NCI-H524 treated with DMSO at 0.1 percent for 48 hours (cell line): ENCODE measurements around the gene CMTM8.

Source experiments
- DNase-seq: peaks from one replicate; lab custom pipeline; 2025; lab: John Stamatoyannopoulos, UW

Gene CMTM8

DNA sequence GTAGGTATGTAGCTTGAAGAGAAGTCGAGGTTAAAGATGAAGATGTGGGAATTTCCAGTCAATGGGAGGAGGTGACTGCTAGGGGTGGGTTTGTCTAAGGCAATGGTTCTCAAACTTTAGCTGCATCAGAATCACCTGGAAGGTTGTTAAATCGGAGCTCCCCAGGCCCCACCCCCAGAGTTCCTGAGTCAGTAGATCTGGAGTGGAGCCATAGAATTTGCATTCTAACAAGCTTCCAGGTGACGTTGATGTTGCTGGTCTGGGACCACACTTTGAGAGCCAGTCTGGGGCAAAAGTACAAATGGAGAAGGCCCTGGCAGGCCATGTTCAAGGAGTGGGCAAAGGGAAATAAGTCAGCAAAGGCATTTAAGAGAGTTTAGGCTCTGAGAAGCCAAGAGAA, 69.1 kb downstream of the CMTM8 start:
- no peak for DNase-seq

DNA sequence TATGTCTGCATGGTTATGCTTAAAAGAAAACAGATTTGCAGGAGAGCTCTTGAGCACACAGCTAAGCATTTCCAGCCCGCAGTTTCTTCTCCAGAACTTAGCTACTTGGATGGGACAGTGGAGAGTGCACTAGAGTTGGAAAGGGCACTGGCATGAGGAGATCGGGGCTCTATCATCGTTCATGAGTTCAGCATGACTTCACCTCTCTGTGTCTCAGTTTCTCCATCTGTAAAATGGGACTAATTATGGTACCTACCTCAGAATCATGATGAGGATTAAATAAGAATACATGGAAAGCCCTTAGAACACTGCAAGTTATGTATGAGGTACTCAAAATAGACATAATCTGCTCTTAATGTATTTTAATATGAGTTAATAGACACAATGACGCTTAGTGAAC, 69.9 kb downstream of the CMTM8 start:
- DNase-seq, result no peak

DNA sequence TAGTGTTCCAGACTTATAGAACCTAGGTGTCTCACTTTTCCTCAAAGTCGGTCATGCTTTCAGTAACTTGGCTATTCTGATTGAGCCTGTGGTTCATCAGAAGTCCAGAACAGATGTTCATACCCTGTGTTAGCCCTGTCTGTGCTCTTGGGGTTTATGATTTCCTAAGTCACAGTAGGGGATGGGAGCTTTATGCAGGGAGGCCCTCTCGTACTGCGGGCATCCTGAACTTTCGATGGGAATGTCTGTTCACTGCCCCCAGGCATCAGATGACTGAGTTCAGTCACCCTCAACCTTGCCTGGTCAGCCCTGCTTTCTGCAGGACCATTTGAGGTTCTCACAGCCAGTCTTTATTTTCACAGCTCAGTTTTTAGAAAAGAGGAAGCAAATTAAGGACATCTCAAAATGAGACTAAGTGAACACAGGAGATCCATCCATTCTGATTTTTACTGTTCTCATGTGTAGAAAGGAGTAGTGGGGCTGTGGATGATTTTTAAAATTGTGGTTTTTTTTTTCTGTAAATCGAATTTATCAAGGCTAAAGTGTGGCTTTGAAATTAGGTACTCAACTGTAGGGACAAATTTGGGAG, 71.3 kb downstream of the CMTM8 start:
- no peak for DNase-seq

DNA sequence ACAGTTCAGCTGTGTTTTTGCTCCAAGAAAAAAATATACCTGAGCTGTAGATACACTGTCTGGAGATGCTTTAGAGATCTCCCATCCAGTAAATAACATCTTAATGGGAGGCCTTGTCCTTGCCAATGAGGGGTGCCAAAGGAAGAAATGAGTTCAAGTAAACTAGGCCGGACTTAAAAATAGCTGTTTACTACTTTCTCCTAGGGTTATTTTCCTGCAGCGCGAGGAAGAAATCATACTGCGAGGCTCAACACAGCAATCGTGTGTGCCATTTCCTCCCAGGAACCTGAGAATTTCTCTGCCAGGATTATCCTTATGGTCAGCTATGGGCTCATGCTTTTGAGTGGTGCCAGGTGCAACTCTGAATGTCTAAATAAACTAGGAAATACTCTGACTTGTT, 71.9 kb downstream of the CMTM8 start:
- DNase-seq, result peak; percentile 15

DNA sequence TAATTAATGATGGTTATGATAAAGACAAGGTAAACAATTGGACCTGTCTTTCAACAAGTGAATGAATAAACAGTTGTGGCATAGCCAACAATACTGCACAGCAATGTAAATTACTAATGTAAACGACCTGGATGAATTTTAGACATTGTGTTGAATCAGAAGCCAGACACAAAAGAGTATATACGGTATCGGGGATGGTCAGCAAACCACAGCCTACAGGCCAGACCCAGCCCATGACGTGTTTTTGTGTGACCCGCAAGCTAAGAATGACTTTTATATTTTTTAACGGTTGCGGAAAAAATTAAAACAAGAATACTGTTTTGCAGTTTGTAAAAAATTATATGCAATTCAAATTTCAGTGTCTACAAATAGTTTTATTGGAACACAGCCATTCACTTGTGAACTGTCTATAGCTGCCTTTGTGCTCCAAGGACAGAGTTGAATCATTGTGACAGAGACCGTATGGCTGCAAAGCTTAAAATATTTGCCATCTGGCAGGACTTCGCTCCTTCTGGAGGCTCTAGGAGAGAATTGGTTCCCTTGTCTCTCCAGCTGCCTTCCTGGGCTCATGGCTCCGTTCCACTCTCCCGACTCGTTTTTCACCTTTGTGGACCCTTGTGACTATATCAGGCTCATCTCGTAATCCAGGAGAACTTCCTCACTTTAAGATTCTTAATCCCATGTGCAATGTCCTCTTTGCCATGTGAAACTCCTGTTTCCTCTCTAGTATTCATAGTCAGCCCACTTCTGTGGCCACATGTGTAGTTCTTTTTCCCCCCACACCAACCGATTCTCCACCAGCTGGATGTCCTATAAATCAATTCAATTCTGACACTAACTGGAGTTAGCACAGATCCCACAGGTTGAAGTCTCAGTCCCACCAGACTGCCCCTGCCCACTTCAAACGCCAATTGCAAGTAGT, 72.7 kb downstream of the CMTM8 start:
- peak; percentile 90 for DNase-seq

DNA sequence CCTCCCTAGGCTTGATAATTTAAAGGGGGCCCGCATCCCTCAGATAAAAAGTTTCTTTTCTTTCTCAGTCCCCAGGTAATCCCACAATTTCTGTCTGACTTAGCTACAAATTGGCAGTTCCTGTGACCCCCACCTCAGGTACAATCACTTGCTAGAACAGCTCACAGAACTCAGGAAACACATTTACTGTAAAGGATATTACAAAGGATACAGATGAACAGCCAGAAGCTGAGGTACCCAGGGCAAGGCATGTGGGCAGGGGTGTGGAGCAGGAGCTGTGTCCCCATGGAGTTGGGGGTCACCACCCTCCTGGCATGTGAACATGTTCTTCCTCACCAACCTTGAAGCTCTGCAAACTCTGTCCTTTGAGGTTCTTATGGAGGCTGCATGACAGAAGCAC, 73.8 kb downstream of the CMTM8 start:
- DNase-seq, result no peak

DNA sequence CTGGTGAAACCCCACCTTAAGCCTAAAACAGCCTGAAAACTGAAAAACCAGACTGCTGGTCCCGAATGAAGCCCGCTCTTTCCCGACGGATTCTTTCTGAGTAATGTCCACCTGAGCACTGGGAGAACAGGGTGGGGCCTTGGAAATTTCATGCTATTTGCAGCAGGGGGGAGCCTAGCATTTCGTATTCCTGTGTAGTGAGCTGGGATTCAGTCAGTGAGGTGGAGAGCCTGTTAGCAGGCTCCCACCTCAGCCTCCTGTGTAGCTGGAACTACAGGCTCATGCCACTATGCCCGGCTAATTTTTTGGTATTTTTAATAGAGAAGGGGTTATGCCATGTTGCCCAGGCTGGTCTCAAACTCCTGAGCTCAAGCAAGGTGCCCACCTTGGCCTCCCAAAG, 74.7 kb downstream of the CMTM8 start:
- DNase-seq, result no peak

DNA sequence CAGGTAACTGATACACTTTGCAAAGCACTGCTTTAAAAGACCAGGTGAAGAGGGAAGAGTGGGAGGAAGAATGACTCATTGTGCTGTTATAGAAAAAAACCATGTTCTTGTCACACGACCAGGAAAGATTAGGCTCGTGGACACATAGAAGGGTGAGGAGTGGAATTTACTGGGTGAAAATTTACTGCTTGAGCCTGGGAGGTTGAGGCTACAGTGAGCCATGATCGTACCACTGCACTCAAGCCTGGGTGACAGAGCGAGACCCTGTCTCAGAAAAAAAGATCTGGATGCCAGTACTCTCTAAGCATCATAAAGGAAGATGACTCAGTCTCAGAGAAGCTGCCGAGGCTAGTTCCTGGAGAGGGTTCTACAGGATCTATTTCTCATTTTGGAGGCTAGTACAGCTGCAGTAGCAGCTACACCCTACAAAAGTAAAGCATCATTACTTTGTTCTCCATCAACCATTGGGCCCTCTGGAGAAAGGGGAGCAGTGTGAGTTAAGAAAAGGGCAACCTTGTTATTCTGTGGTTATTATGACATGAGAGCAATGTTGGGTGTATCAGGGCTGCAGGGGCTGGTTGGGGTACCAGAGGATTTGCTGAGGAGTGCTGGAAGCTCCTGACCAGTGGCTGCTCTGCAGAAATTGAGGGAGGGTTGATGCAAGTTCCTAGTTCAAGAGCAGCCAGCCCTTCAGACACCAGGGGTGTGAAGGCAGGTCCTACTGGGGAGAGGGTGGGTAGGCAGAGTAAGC, 75.4 kb downstream of the CMTM8 start:
- no peak for DNase-seq

DNA sequence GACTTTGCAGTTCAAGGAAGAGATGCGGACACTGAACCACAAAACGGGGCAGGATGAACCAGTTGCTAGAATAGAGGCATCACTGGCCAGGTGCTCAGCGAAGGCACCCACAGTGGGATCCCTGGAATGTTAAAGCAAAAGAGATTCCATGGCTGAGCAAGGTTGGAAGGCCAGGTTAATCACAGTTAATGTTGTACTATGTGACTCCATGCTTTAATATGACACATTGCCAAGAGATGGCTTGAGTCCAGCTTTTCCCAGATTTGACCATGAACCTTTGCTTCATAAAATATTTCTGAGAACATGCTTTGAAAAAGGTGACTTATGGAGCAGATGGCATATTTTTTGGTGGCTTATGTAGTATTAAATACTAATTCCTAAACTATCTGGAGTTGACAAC, 77.0 kb downstream of the CMTM8 start:
- no peak for DNase-seq

DNA sequence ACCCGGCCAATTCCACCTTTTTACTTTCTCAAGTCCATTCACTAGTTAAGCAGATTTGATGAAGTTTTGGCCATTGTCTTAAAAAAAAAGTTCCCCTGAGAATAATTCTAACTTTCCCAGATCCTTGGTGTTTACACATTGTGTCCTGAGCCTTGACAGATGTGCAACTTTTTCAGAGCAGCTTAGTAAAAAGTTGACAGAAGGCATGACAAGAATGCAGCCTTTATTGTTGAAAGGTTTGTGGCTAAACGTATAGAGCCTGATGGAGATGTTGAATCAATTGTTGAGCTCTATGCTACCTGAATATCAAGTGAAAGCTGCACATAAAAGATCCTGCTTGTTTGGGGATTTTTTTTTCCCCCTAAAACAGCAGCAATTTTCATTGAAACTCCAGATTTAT, 77.8 kb downstream of the CMTM8 start:
- no peak for DNase-seq

DNA sequence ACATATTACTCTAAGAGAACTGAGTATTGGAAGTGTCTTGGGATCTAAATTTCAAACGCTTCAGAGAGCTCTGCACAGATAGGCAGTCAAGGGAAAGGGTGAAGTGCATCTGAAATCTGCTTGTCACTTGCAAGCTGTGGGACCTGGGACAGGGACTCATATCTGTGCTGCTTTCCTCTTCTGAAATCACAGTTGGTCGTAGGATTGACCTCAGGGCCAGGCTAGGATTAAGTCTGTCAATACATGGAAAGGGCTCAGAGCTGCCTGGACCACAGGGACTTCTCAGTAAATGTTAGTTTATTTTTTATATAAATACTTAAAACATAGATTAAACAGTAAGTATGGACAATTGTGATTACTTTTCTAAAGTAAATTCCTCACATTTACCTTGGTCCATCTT, 78.5 kb downstream of the CMTM8 start:
- DNase-seq, result no peak

DNA sequence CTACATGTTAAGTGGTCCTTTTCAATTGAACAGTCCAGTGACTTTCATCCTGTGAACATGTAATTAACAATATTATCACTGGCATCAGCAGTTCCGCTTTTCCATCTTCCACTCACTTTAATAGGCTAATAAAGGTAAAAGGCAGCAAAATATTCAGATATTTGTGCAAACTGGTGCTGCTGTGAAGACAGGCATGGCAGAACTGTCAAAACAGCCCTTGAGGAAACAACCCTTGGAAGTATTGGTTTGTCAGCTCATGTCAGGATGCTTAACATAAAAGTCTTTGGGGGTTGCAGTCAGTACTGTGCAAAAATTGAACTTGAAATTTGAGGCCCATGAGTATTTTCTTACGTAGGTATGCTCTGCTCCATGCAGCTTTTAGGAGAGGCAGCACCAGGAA, 81.1 kb downstream of the CMTM8 start:
- DNase-seq, result no peak

DNA sequence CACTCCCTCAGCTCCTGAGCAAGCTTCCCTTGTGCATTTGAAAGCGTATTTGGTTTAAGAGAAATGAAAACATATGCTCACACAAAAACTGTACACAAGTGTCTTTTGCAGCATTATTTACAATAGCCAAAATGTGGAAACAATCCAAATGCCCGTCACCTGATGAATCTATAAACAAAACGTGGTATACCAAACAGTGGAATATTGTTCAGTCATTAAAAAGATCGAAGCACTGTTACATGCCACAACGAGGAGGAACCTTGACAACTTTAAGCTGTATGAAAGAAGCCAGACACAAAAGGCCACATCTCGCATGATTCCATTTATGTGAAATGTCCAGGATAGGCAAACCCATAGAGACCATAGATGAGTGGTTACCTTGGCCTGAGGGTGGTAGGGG, 81.6 kb downstream of the CMTM8 start:
- no peak for DNase-seq

DNA sequence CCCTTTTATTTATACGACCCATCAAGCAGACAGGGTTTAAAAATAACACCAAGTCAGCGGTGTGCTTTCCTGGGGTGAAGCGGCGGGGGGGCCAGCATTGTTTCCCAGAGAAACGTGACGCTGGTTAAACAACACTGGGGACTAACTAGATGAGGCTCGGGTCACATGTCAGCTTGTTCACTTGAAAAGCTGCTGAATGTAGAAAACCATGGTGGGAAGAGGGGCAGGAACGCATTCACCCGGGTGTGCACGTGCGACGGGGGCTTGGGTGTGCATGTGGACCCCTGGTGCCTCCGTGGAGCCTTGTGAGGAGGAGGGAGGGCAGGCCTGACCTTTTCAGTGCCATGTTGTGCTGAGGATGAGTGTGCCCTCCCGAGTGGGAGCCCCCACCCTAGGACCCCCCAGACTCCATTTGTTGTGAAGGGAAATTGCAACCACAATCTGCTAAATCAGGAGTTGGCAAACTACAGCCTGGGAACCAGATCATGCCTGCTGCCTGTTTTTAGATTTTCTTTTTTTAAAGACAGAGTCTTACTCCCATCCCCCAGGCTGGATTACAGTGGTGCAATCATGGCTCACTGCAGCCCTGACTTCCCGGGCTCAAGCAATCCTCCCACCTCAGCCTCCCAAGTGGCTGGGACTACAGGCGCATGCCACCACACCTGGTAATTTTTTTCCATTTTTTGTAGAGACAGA, 82.8 kb downstream of the CMTM8 start:
- no peak for DNase-seq

DNA sequence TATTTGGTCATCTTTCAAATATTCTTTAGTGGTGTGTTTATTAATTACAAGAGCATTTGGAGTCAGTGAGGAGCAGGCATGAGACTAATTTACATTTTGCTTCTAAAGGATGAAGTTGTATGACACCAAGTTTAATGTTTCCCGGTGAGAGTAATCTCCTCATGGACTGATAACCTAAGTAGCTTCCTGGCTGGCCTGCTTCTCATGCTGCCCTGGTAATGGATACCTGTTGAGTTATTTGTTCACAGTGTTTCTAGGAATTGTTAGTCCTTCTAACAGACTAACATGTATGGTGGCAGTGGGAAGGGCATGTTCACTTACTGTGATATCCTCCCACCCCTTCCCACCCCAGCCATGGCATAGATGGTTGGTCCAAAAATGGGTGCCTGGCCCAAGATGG, 83.8 kb downstream of the CMTM8 start:
- no peak for DNase-seq

DNA sequence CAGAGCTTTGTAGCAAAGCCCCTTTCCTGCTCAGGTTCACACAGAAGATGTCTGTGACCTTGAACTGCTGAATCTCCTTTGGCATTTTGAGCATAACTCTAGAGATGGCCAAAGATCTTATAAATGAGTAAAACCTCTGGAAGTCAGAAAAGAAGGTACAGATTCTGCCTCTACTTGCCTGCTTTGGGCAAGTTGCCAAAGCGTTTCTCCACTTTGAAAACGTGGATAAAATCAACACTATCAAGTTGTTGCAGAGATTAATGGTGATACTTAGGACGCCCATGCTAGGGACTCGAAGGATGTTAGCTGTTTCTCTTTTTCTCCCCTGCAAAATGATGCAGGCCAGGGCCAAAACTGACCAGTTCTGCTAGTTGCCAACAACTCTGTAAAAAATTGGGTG, 85.1 kb downstream of the CMTM8 start:
- no peak for DNase-seq

DNA sequence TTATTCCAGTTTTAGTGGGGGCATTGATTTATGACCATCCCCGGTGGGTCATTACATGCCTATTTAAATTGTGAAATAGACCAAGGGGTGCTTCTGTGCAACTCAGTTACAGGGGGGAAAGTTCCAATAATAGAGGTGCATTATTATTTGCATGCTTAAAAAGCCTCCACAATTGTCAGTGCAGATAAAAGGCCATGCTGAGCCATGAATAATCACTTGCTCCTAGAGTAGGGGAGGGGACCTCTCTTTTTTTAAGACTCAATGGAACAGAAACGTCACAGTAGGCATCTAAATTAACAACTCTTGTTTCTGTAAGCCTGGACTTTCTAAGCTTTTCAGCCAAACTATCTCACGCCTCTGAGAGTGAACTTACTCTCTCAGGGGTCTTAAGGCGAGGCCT, 86.7 kb downstream of the CMTM8 start:
- no peak for DNase-seq

DNA sequence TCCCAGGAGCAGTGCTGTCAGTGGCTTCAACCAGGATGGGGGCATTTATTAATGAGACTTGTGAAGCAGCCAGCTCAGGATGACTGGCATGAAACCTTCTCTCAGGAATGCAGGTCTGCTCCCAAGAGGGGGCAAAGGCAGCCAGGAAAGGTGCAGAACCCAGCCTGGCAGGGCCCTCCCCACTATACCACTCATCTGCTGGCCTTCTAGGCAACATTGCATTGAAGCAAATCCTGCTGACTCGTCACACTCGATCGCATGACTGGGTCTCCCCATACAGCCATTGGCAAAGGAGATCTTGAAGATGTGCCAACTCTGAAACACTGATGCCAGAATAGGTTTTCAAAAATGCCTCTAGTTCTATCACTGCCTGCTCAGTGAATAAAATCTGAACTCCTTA, 87.4 kb downstream of the CMTM8 start:
- DNase-seq, result no peak

DNA sequence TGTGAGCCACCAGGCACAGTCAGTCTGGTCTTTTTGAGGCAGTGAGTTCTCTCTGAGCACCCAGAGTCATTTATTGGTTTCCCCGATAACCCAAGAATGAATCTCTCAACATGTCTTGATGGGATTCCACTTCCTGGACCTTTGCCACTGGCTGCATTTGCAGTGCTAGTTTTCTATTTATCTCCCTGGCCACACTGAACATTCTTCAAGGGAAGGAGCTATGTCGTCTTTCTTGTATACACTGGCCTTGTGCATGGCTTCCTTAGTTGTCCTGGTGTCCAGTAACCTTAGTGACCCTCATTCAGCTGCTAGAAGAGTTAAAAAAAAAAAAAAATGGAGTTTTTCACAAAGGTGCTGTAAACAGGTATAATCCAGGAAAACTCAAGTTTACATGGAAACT, 88.3 kb downstream of the CMTM8 start:
- no peak for DNase-seq

DNA sequence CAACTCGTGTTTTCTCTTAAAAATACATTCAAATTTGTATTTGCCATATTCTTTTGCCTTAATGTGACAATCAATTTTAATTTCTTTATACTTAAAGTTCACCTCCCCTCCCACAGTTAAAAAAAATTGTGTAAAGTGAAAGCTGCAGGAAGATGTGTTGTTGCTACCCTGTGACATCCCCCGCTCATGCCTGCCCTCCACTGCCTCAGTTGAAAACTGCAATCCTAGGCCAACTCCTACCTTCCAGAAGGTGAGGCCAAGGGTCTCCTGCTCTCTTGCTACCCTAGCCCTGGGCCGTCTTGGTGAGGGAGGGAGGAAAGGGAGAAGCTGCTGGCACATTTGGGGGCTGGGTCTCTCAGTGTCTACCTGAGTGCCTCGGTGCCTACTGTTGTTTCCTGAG, 96.2 kb downstream of the CMTM8 start:
- DNase-seq, result no peak

DNA sequence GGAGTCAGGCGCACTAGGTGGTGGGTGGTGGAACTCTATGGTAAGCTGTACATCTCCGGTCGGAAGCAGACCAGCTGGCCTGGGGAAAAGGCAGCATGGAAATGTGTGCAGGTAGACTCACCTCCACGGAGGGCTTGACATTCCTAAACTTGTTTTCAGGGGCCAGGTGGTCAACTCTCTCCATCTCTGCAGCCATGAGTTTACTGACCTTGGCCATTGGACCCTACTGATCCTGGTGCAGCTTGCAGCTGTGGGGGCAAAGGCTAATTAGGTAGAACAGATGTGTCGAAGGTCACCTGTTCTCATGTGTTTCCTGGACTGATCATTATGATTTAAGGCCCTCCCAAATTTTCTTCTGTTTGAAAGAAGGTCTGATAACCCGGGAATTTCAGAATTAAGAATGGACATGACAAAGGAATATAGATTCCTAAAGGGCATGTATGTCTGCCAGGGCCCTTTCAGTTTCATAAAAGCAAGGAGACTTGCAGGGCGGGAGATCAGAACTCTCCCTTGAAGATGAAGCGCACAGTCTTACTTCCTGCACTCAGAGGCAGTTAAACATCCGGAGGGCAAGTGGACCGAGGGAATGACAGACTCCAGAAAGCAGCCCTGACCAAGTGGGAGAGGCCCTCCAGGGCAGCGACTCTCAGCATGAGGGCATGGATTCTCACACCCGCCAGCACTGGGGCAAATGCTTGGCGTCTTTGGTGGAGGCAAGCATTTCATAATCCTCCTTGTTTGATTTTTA, 97.1 kb downstream of the CMTM8 start:
- no peak for DNase-seq

DNA sequence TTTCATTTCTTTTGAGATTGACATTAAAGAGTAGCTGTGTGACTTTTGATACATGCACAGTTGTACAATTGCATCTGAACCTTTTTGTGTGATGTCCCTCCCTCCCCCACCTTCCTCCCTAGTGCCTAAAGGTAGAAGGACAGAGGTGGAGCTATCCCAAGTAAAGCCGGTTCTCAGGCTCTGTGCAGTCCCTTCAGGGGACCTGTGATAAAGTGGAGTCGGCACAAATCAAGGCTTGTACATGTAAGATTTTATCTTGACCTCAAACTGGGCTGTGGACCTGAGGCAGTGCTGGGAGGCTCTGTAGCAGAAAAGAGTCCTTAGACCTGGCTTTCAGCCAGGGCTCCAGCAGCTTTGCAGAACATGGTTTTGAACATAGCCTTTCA, 97.6 kb downstream of the CMTM8 start:
- DNase-seq, result no peak
